HG03521 (cell line): ENCODE data around the gene PON2.

ENCODE experiments used
- ATAC-seq: cut with Tn5 transposase; IDR thresholded peaks from one replicate; pipeline ENCODE4 v1.9.1; 2021; ENCODE audit warnings: mild to moderate bottlenecking, moderate library complexity; ENCODE audit not compliant: unreplicated experiment

Gene PON2

GRCh38 chr7:95446618-95447017 is 11.8 kb upstream of the PON2 start:
- ATAC-seq: no peak

- ATAC-seq: no peak
Measured at GRCh38 chr7:95444796-95445195, 10.0 kb upstream of the PON2 start.

- ATAC-seq: no peak
Measured at GRCh38 chr7:95441042-95441823, 6.4 kb upstream of the PON2 start.

- no peak for ATAC-seq
Measured at GRCh38 chr7:95440394-95441038, 5.7 kb upstream of the PON2 start.

- ATAC-seq: no peak
Measured at GRCh38 chr7:95436407-95436806, 1.6 kb upstream of the PON2 start.

GRCh38 chr7:95435422-95435780 is 573 bp upstream of the PON2 start:
- ATAC-seq: no peak

- no peak for ATAC-seq
Measured at GRCh38 chr7:95433952-95434556, 774 bp downstream of the PON2 start.

GRCh38 chr7:95433129-95433528 is 1.7 kb downstream of the PON2 start:
- no peak for ATAC-seq

GRCh38 chr7:95432606-95433005 is 2.2 kb downstream of the PON2 start:
- no peak for ATAC-seq

GRCh38 chr7:95430864-95431263 is 4.0 kb downstream of the PON2 start:
- no peak for ATAC-seq

- ATAC-seq: no peak
Measured at GRCh38 chr7:95429241-95429990, 5.4 kb downstream of the PON2 start.

GRCh38 chr7:95427914-95428516 is 6.8 kb downstream of the PON2 start:
- no peak for ATAC-seq

- ATAC-seq: no peak
Measured at GRCh38 chr7:95427166-95427565, 7.7 kb downstream of the PON2 start.

- ATAC-seq: no peak
Measured at GRCh38 chr7:95425694-95426093, 9.1 kb downstream of the PON2 start.

GRCh38 chr7:95424716-95425115 is 10.1 kb downstream of the PON2 start:
- no peak for ATAC-seq

GRCh38 chr7:95421847-95422444 is 12.9 kb downstream of the PON2 start:
- ATAC-seq: no peak

GRCh38 chr7:95421000-95421846 is 13.6 kb downstream of the PON2 start:
- no peak for ATAC-seq

- no peak for ATAC-seq
Measured at GRCh38 chr7:95412075-95412474, 22.8 kb downstream of the PON2 start.

GRCh38 chr7:95411666-95412065 is 23.2 kb downstream of the PON2 start:
- no peak for ATAC-seq

GRCh38 chr7:95411036-95411435 is 23.8 kb downstream of the PON2 start:
- no peak for ATAC-seq
